Measurements from ENCODE around the gene DUSP28.

The DUSP28 gene

GRCh38 chr2:240588006-240588655, 28.0 kb downstream of the DUSP28 start:
- DNase-seq = no peak

GRCh38 chr2:240588669-240589068, 28.5 kb downstream of the DUSP28 start:
- DNase-seq = no peak

GRCh38 chr2:240589375-240589774, 29.2 kb downstream of the DUSP28 start:
- no peak for DNase-seq

DNA sequence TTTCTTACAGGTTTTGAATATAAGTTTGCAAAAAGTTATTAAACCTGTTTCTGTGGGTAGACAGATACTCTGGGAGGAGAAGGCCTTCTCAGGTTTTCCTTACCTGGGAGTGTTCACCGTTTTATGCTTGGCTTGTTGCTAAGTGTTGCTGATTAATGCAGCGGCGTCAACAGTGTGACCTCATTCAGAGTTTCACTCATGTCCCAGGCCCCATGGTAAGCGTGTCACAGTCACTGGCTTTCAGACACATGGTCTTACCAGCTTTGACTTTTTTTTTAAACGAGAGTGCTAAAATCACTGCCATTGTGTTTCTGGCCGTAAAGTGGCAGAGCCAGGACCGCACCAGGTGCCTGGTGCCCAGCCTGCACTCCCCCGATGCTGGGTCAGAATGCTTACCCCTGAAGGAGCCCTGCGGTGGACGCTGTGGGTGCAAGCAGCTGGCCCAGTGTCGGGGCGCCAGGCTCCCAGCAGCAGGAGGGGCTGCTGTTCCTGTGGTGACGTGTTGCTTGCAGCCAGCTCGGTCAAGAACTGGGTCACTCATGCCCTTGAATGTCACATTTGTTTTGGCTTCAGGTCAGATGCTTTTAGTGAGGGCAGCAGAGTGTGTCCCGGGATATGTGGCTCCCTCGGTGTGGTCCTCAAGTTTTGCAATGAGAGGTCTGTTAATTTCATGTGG, 29.8 kb downstream of the DUSP28 start:
- no peak for DNase-seq

DNA sequence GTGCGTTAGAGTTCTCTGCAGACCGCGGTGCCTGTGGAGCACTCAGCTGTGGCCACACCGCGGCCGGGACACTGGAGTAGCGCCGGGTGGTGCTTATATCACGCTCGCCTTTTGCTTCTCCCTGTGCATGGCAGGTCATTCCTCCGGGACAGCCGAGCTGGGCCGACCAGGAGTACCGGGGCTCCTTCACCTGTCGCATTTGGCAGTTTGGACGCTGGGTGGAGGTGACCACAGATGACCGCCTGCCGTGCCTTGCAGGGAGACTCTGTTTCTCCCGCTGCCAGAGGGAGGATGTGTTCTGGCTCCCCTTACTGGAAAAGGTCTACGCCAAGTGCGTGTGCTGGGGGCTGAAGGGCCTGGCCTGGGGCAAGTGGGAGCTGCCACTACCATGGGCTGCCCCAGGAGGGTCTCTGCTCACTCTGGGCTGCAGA, 30.5 kb downstream of the DUSP28 start:
- DNase-seq = no peak

DNA sequence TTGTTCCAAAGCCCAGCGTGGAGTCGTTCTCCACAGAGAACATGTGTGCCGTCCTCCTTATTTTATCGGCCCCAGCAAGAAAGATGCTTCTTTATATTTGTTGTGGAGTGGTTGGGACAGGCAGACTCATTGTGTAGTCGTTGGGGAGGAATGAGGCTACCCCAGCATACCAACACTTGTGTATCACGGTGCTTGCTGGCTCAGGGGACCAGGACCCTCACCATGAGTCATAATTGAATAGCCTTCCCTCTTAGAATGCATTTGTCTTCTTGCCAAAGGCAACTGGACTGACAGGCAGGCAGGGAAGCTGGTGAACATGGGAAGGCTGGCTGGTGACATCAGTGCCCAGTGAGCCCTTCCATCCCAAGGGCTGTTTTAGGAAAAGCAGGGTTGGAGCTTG, 31.1 kb downstream of the DUSP28 start:
- DNase-seq = no peak

GRCh38 chr2:240591784-240592183, 31.6 kb downstream of the DUSP28 start:
- DNase-seq = no peak

- DNase-seq = no peak
Observed at GRCh38 chr2:240593026-240593702, 33.0 kb downstream of the DUSP28 start.

GRCh38 chr2:240593703-240594451, 33.7 kb downstream of the DUSP28 start:
- no peak for DNase-seq

DNA sequence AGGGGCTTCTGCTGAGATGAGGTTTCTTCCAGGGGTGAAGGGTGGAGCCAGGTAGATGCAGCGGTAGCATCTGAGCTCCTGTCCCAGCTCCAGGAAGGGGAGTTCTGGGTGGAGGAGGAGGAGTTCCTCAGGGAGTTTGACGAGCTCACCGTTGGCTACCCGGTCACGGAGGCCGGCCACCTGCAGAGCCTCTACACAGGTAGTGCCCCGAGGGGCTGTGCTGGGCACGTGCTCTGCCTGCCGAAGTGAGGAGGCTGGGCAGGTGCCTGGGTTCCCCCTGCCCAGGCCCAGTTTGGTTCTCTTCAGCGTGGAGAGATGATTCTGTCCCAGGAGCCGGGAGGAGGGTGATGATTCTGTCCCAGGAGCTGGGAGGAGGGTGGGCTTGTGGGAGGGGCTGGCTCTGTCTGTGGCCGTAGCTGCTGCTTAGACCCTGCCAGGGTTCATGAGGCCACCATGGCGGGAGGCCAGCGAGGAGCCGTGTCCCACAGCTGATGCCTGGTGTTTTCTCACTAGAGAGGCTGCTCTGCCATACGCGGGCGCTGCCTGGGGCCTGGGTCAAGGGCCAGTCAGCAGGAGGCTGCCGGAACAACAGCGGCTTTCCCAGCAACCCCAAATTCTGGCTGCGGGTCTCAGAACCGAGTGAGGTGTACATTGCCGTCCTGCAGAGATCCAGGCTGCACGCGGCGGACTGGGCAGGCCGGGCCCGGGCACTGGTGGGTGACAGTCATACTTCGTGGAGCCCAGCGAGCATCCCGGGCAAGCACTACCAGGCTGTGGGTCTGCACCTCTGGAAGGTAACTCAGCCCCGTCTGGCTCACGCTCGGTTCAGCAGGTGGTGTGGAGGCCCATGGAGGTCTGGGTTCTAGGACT, 34.6 kb downstream of the DUSP28 start:
- DNase-seq = no peak

DNA sequence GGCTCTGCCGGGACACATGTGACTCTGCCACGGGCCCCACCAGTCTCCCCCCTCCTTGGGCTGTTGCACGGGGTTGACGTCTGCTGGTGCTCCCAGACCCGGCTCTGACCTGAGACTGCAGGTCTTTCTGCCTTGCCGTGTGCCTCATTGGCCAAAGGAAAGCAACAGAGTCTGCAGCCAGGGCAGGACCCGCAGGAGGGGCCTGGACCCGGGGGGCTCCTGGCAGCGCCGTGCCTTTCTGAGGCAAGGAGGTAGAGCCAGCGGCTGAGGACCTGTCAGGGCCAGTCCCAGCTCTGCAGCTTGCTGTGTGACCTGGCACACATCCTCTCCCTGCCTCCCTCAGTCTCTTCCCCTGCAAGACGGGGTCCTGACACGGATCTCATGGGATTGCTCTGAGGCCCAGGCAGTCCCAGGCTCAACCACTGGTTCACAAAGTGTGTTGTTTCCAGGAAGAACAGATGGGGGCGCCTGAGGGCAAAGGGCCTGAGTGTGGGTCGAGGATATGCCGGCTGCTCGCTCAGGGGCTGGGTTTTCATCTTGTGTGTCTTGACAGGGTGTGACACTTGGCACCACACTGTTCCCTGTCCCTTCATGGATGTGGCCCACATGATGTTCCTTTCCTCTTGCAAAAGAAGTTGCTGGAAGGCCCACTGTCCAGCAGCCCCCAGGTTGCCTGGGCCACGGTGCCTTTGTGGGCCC, 35.4 kb downstream of the DUSP28 start:
- DNase-seq = peak in 1 of 3 experiments; percentile 3

DNA sequence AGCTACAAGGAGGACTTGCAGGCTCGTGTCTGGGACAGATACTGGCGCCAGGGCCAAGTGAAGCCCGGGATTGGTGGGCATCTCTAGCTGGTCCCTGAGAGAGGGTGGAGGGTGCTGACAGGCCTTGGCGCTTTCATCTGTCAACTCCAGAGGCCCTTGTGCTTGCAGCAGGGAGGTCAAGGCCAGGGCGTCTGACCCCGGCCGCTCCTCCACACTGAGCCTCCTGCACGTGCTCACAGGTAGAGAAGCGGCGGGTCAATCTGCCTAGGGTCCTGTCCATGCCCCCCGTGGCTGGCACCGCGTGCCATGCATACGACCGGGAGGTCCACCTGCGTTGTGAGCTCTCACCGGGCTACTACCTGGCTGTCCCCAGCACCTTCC, 35.9 kb downstream of the DUSP28 start:
- no peak for DNase-seq

DNA sequence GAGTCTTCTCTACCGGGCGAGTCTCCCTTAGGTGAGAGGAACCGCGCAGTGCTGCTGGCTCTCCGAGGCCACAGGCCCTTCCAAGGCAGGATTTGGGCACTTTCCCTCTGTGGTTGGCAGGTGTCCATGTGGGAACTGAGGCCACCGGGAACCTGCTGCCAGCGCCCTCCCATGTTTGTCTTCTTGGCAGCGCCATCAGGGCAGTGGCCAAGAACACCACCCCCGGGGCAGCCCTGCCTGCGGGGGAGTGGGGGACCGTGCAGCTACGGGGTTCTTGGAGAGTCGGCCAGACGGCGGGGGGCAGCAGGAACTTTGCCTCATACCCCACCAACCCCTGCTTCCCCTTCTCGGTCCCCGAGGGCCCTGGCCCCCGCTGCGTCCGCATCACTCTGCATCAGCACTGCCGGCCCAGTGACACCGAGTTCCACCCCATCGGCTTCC, 36.4 kb downstream of the DUSP28 start:
- DNase-seq = no peak

GRCh38 chr2:240597054-240597418, 36.9 kb downstream of the DUSP28 start:
- DNase-seq = no peak

DNA sequence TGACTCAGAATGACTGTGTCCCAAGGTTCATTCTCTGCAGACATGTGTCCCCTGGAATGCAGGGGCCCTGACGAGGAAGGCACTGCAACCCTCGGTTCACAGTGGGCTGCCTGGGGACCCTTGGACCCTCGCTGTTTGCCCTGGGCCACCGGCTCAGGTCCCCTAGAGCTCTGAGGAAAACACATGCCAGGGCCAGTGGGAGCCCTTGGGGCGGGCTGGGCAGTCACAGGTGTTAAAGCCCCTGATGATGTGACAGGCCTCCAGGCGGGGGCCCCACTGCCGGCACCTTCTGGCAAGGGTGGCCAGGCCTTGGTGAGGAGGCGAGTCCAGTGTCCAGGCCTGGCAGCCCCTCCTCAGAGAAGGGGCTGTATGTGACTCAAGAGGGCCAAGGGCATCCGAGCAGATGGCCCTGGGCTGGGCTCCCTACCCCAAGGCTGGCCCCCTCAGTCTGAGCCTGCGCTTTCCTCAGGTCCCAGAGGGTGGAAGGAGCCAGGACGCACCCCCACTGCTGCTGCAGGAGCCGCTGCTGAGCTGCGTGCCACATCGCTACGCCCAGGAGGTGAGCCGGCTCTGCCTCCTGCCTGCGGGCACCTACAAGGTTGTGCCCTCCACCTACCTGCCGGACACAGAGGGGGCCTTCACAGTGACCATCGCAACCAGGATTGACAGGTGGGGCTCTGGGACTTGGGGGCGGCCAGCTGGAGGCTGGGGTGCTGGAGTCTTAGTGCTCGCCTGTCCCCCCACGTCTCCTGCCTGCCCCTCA, 37.4 kb downstream of the DUSP28 start:
- no peak for DNase-seq

- DNase-seq = no peak
Observed at GRCh38 chr2:240598311-240598911, 38.3 kb downstream of the DUSP28 start.

GRCh38 chr2:240599141-240599583, 39.0 kb downstream of the DUSP28 start:
- DNase-seq = no peak

DNA sequence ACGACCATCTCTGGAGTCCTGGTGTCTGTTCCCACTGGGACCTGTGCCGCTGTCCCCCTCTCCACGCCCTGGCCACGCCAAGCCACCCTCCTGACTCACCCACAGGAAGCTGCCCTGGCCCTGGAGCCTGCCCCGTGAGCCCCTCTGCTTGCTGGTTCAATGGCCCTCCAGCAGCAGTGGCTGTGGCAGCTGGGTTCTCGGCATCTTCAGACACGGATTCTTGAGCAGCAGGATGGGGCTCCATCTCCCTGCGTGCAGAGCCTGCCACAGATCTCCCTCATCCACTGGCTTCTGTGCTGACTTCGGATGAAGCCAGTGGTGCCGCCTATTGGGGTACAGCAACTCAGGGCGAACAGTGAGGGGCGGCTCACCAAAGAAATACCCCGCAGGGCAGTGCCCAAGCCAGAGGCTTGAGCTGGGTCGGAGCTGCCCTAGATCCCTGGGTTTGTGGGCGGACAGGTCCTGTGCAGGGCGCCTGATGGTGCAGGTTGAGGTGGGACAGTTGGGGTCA, 40.3 kb downstream of the DUSP28 start:
- no peak for DNase-seq

GRCh38 chr2:240601061-240601830, 41.1 kb downstream of the DUSP28 start:
- DNase-seq = no peak

GRCh38 chr2:240601831-240602160, 41.6 kb downstream of the DUSP28 start:
- DNase-seq = no peak
